ENCODE results near the gene KIAA1549. TPM values are rescaled to one million over a fixed set of nuclear protein-coding genes. Genes with fewer than 3 reads are reported as not detected.
A peak's percentile ranks its signal among the peaks of the same experiment; 100 is the strongest.

KIAA1549 gene
- total and polyA plus RNA-seq, 2 of the 8 experiments (the other 6 are each of a cell fraction or from before 2014, with no cell fraction given) = 6.5 to 17.3 TPM

DNA sequence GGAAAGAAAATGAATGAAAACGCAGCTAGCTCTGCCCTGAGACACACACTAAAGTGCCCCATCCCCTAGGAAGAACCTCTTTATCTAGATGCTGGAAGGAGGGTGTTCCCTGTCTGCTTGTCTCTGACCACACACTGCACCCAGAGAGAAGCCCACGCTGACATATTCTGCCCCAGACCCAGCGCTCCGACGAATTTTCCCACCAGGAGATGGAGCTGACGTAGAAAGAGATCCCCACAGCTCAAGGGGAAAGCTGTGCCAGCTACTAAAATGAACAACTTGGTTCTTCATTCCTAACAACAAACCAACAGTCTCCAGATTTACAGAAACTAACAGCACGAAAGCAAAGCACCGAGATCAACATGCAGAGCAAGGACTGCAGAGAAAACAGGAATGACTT is 73.3 kb downstream of the KIAA1549 start:
- no peak overlapping the region for H4K5ac ChIP-seq (ENCODE audit: insufficient read length, low read depth, low read length)
- H3K4ac ChIP-seq (replicated peaks; ENCODE audit: insufficient read length, low read depth, low read length) = no peak overlapping the region
- FAIRE-seq = no peak
- H4K91ac ChIP-seq (replicated peaks; ENCODE audit: insufficient read length, low read length) = no peak overlapping the region
- no peak overlapping the region for H2BK15ac ChIP-seq (ENCODE audit: low read length)
- H4K20me1 ChIP-seq (replicated peaks in 1 of 2; ENCODE audit: control insufficient read depth in 1 of 2, insufficient read depth in 2 of 2, low read length in 2 of 2) = peaks cover 0 to 2% of the 10 kb centered on the region in 2 experiments
- no peak overlapping the region for H3K23ac ChIP-seq (ENCODE audit: insufficient read length)
- H3K56ac ChIP-seq (replicated peaks; ENCODE audit: insufficient read length, low read depth, low read length) = no peak overlapping the region
- H3K23me2 ChIP-seq (ENCODE audit: low read depth, low read length) = no peaks in the 10 kb centered on the region
- 67% methylated on average over 8 of the region's 8 CpGs; no CpG with 5 or more reads in 1 of the 2 experiments for WGBS, 2 experiments (ENCODE audit: extremely low coverage in 1 of 2, insufficient coverage in 1 of 2, insufficient read length in 1 of 2, insufficient replicate concordance in 2 of 2, low coverage in 1 of 2, low lambda C conversion rate in 2 of 2, missing lambda C conversion rate in 1 of 2)
- no peak overlapping the region for H3K27ac ChIP-seq (ENCODE audit: low read depth, low read length)
- peaks cover 0 to 31% (median 10%) of the 10 kb centered on the region in 4 experiments; a peak in 4 of 8 replicates for H3K36me3 ChIP-seq (ENCODE audit: control insufficient read depth in 2 of 4, insufficient read depth in 4 of 4, low read length in 3 of 4)
- no peak overlapping the region for H2BK12ac ChIP-seq (ENCODE audit: low read depth, low read length)
- H3K9me3 ChIP-seq (ENCODE audit: insufficient read depth in 2 of 2, low read depth in 1 of 2, low read length in 1 of 2) = peaks cover 5 to 7% of the 10 kb centered on the region in 2 experiments
- H3K14ac ChIP-seq (ENCODE audit: insufficient read length) = no peak overlapping the region
- no peak overlapping the region for H2BK20ac ChIP-seq (ENCODE audit: low read length)
- no peak for DNase-seq (ENCODE audit: low read depth in 1 of 2, low spot score in 2 of 2)
- H3K4me1 ChIP-seq (replicated peaks in 1 of 4; ENCODE audit: control insufficient read depth in 3 of 4, insufficient read depth in 4 of 4, low read length in 3 of 4) = no peaks in the 10 kb centered on the region
- no peak overlapping the region for H3K18ac ChIP-seq (ENCODE audit: extremely low read depth, low read length)
- H3K4me2 ChIP-seq (ENCODE audit: insufficient read depth in 1 of 2, low read depth in 2 of 2, low read length in 2 of 2) = no peak overlapping the region
- CTCF ChIA-PET (ENCODE audit: partially characterized antibody) = interaction anchor here (0.6 to 2.3 kb wide), 8 partner anchors 9 to 168 kb away, joined by 3 to 14 read pairs (median 4); partner anchors contain the start of gene KIAA1549
- H2AFZ ChIP-seq (ENCODE audit: low read length) = no peak overlapping the region
- POLR2A ChIA-PET (ENCODE audit: partially characterized antibody) = interaction anchor here (1.3 kb wide), 1 partner anchor 12 kb away, joined by 3 read pairs; no protein-coding TSS in a partner anchor
- no peaks in the 10 kb centered on the region for H3K27me3 ChIP-seq (replicated peaks in 1 of 4; ENCODE audit: control insufficient read depth in 3 of 4, extremely low read depth in 1 of 4, insufficient read depth in 3 of 4, low read length in 3 of 4)
- H2BK120ac ChIP-seq (replicated peaks; ENCODE audit: low read depth, low read length) = no peak overlapping the region
- H3K79me1 ChIP-seq (ENCODE audit: low read depth, low read length) = no peaks in the 10 kb centered on the region
- H4K8ac ChIP-seq (ENCODE audit: extremely low read depth, insufficient read depth, low read length) = no peak overlapping the region; the same call in 1 of the 2 replicates
- no peaks in the 10 kb centered on the region for H3K79me2 ChIP-seq (ENCODE audit: control insufficient read depth in 1 of 2, insufficient read depth in 2 of 2, low read length in 2 of 2)
- no peak overlapping the region for H3K4me3 ChIP-seq (ENCODE audit: extremely low read depth in 1 of 4, insufficient read depth in 2 of 4, low read depth in 3 of 4, low read length in 4 of 4)
- no peak overlapping the region for H2BK5ac ChIP-seq (ENCODE audit: low read depth, low read length)
- no peak overlapping the region; a peak in 1 of 7 replicates for H3K9ac ChIP-seq (replicated peaks in 1 of 4; ENCODE audit: extremely low read depth in 1 of 4, low read depth in 3 of 4, low read length in 3 of 4)
- H2AK5ac ChIP-seq (ENCODE audit: low read depth, low read length) = no peak overlapping the region
- no peak for TF ChIP-seq PHF8 (conservative IDR thresholded peaks at IDR 0.05; ENCODE audit: low read depth, low read length)
- TF ChIP-seq JUND (IDR thresholded peaks at IDR 0.05; ENCODE audit: low read length) = no peak
- TF ChIP-seq POU5F1 (IDR thresholded peaks at IDR 0.05; ENCODE audit: low read depth, low read length) = no peak
- TF ChIP-seq TBP (IDR thresholded peaks at IDR 0.05; ENCODE audit: low read depth, low read length) = no peak
- no peak for TF ChIP-seq NANOG (IDR thresholded peaks at IDR 0.05; ENCODE audit: insufficient read depth, low read depth, low read length, poor library complexity, severe bottlenecking)
- no peak for TF ChIP-seq BACH1 (IDR thresholded peaks at IDR 0.05; ENCODE audit: low read length)
- no peak for TF ChIP-seq NRF1 (IDR thresholded peaks at IDR 0.05; ENCODE audit: low read depth, low read length)
- no peak for TF ChIP-seq TCF12 (IDR thresholded peaks at IDR 0.05; ENCODE audit: low read depth, low read length)
- no peak for TF ChIP-seq SUZ12 (IDR thresholded peaks at IDR 0.05; ENCODE audit: low read length)
- TF ChIP-seq RAD21 (IDR thresholded peaks at IDR 0.05 in 1 of 2, conservative IDR thresholded peaks at IDR 0.05 in 1 of 2; ENCODE audit: low read depth in 2 of 2, low read length in 2 of 2) = peak; percentile 36 to 51; a peak in 3 of 4 replicates
- no peak for TF ChIP-seq TAF7 (optimal IDR thresholded peaks at IDR 0.05; ENCODE audit: borderline replicate concordance, low read depth, low read length)

Data from H1 (cell line).